22Rv1 (cell line): ENCODE results near the gene MARCHF6.

Source experiments
- CTCF ChIP-seq: fragments of 450-650 bp; IDR thresholded peaks from 2 replicates; pipeline ENCODE4 v1.5.1; 2017; ENCODE audit warnings: mild to moderate bottlenecking
- ZFX ChIP-seq: fragments of 450-650 bp; IDR thresholded peaks from 2 replicates; pipeline ENCODE4 v1.6.1; 2017; ENCODE audit warnings: antibody characterized with exemption, borderline replicate concordance

DNA sequence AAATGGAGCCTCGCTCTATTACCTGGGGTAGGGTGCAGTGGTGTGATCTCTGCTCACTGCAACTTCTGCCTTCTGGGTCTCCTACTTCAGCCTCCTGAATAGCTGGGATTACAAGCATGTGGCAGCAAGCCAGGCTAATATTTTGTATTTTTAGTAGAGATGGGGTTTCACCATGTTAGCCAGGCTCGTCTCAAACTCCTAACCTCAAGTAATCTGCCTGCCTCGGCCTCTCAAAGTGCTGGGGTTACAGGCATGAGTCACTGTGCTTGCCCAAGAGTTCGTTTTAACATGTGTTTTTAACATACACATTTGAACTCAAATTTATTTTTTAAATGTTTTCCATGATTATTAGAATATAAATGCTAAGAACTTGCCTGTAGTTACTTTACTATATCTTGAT, 34.2 kb downstream of the MARCHF6 start:
- TF ChIP-seq CTCF (no peak), ZFX (no peak)
